Panc1 (cell line): ENCODE data around the gene PLEKHG7. TPM values are rescaled to one million over a fixed set of nuclear protein-coding genes. Genes with fewer than 3 reads are reported as not detected.

Experiments used
- ATAC-seq: fragments of 200-7000 bp; cut with Tn5 transposase; 2 replicates; pipeline ENCODE4 v1.9.1; 2020; ENCODE audit warnings: mild to moderate bottlenecking, moderate library complexity
- BruUV-seq: library from RNA; stranded (reverse); fragments of 400-500 nt; replicated peaks from 2 replicates; lab custom pipeline; 2021; lab: Mats Ljungman, UMichigan
- CTCF ChIA-PET: fragments of 300-600 bp; sonication (Branson Sonifier 250); formaldehyde crosslinking; loops from one replicate; lab custom pipeline; 2022; ENCODE audit warnings: antibody characterized with exemption; lab: Charles Lee
- POLR2A ChIA-PET: fragments of 300-600 bp; sonication (Branson Sonifier 250); formaldehyde crosslinking; loops from one replicate; lab custom pipeline; 2022; ENCODE audit warnings: antibody characterized with exemption; lab: Charles Lee
- DNase-seq: peaks from one replicate; pipeline ENCODE4 v3.0.0-alpha.2; 2010; ENCODE audit warnings: low read depth, low spot score
- H3K27ac ChIP-seq: 2 replicates; pipeline ENCODE4 v1.5.1; 2011; ENCODE audit warnings: mild to moderate bottlenecking, low read length, inconsistent platforms
- H3K27me3 ChIP-seq: fragments of 200-500 bp; sonication (Bioruptor generic); 2 replicates; pipeline ENCODE4 v1.6.0; 2014; ENCODE audit warnings: low read length, inconsistent platforms; ENCODE audit not compliant: control insufficient read depth, insufficient read depth
- H3K36me3 ChIP-seq: fragments of 200-500 bp; sonication (Bioruptor generic); 2 replicates; pipeline ENCODE4 v1.5.1; 2014; ENCODE audit warnings: inconsistent platforms, mild to moderate bottlenecking, low read length, moderate library complexity; ENCODE audit not compliant: control insufficient read depth, insufficient read depth
- H3K4me1 ChIP-seq: 2 replicates; pipeline ENCODE4 v1.5.1; 2011; ENCODE audit warnings: inconsistent platforms, mild to moderate bottlenecking, low read length, moderate library complexity; ENCODE audit not compliant: control insufficient read depth, insufficient read depth
- H3K4me3 ChIP-seq, 2 experiments: 2 replicates each; pipeline ENCODE4 v1.5.1; 2011 to 2012; ENCODE audit warnings: low read depth in 2 of 2, low read length in 2 of 2, mild to moderate bottlenecking in 2 of 2, inconsistent platforms in 1 of 2, moderate library complexity in 1 of 2
- H3K9me3 ChIP-seq: fragments of 200-500 bp; sonication (Bioruptor generic); 2 replicates; pipeline ENCODE4 v1.5.1; 2014; ENCODE audit warnings: low read depth, mild to moderate bottlenecking, inconsistent platforms, low read length, moderate library complexity; ENCODE audit not compliant: control insufficient read depth, insufficient read depth
- POLR2AphosphoS5 ChIP-seq: IDR thresholded peaks from 2 replicates; pipeline ENCODE4 v1.6.1; 2012; ENCODE audit warnings: mild to moderate bottlenecking, low read depth, low read length, moderate library complexity
- REST ChIP-seq, 2 experiments: IDR thresholded peaks; 2 replicates each; pipeline ENCODE4 v1.6.1; 2011 to 2012; ENCODE audit warnings: low read depth in 2 of 2, control low read depth in 1 of 2, low read length in 1 of 2, mild to moderate bottlenecking in 1 of 2, moderate library complexity in 1 of 2; ENCODE audit not compliant: insufficient read depth in 1 of 2
- SIN3A ChIP-seq: IDR thresholded peaks from 2 replicates; pipeline ENCODE4 v1.6.1; 2012; ENCODE audit warnings: low read depth, mild to moderate bottlenecking, low read length, moderate library complexity, borderline replicate concordance; ENCODE audit not compliant: insufficient read depth
- TCF7L2 ChIP-seq: IDR thresholded peaks from 2 replicates; pipeline ENCODE4 v1.6.1; 2011; ENCODE audit warnings: mild to moderate bottlenecking, low read depth, low read length, inconsistent platforms
- in situ Hi-C: cut with HindIII; loops from 2 replicates; pipeline ENCODE4 v1.10.0; 2016; ENCODE audit warnings: low sequenced_read_pairs, low pct_unique_long_range_greater_than_20kb
- intact Hi-C: fragments of 100-400 bp; cut with micrococcal nuclease; formaldehyde crosslinking; loops from one replicate; pipeline ENCODE4 v1.10.0; 2022; ENCODE audit not compliant: unreplicated experiment
- total RNA-seq: library from RNA; stranded (reverse); gene quantifications from one replicate; pipeline ENCODE4 v1.2.1, GENCODE V29; 2021; ENCODE audit not compliant: unreplicated experiment
- TF ChIP-seq, protein P1 (sequence below): fragments of 450-650 bp; IDR thresholded peaks from 2 replicates; pipeline ENCODE4 v1.5.1; 2017; ENCODE audit warnings: mild to moderate bottlenecking

PLEKHG7 gene
- total RNA-seq, 1 experiment from 2014 or later = not detected

GRCh38 chr12:92784356-92784755 lies 81.6 kb downstream of the PLEKHG7 start:
- CTCF ChIA-PET = interaction anchor here (0.6 kb wide), 2 partner anchors 108 to 203 kb away, joined by 5 read pairs; no protein-coding TSS in a partner anchor
- Histone ChIP-seq H3K27ac (no peak overlapping the region), H3K9me3 (no peaks in the 10 kb centered on the region), H3K27me3 (no peaks in the 10 kb centered on the region), H3K36me3 (no peaks in the 10 kb centered on the region; the same call in 1 of the 2 replicates), H3K4me3 (no peak overlapping the region), H3K4me1 (no peaks in the 10 kb centered on the region)
- TF ChIP-seq SIN3A = no peak
- no peak for ATAC-seq
- in situ Hi-C loops = no loop called here
- POLR2A ChIA-PET = interaction anchor here (0.5 kb wide), 1 partner anchor 1462 kb away, joined by 5 read pairs; no protein-coding TSS in a partner anchor
- no TSS peak for BruUV-seq
- intact Hi-C loops = loop anchor here (10.0 kb wide), 1 partner anchor 200 kb away; no protein-coding TSS in a partner anchor
- DNase-seq = no peak

DNA sequence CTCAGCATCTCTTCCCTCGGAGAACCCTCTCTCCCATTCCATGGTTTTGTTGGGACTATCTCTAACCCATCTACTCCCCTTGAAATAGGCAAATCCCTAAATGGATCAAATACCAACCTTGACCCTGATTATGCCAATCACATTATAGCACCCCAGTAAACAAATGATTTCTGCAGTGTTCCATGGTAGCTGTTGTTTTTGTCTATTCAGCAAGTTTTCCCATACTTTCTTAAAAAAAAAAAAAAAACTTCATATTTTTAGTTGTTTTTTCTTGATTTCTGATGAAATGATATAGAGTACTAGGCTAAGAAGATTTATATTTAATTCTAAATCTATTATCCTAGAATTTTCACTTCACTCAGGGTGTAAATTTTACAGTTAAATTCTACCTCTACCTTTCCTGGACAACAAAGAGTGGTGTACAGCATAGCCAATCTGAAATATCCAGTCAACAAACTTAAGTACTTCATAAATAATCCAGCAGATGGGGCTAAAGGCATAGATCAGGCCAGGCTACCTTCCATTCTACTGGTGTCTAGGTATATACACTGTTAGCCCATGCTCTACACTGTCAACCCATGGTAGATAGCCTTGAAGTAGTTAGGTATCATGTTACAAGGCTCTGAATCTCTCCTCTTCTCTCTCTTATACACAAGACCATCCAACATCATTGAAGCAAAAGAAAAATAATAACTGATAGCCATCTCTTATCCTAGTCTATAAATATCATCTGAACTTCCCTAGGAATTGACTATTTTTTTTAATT lies 82.2 kb downstream of the PLEKHG7 start:
- intact Hi-C loops = loop anchor here (5.0 to 10.0 kb wide), 3 partner anchors 142 to 612 kb away; partner anchors contain the start of gene EEA1
- H3K4me3 ChIP-seq = no peak overlapping the region
- H3K27me3 ChIP-seq = no peaks in the 10 kb centered on the region
- no peaks in the 10 kb centered on the region; the same call in 1 of the 2 replicates for H3K36me3 ChIP-seq
- no peak overlapping the region for H3K27ac ChIP-seq
- DNase-seq (peak; percentile 53), ATAC-seq (peak; percentile 99)
- ChIA-PET CTCF (interaction anchor here (0.6 kb wide), 2 partner anchors 108 to 203 kb away, joined by 5 read pairs; no protein-coding TSS in a partner anchor), POLR2A (interaction anchor here (0.5 kb wide), 1 partner anchor 1462 kb away, joined by 5 read pairs; no protein-coding TSS in a partner anchor)
- no peaks in the 10 kb centered on the region for H3K9me3 ChIP-seq
- in situ Hi-C loops = no loop called here
- TF ChIP-seq, protein P1, sequence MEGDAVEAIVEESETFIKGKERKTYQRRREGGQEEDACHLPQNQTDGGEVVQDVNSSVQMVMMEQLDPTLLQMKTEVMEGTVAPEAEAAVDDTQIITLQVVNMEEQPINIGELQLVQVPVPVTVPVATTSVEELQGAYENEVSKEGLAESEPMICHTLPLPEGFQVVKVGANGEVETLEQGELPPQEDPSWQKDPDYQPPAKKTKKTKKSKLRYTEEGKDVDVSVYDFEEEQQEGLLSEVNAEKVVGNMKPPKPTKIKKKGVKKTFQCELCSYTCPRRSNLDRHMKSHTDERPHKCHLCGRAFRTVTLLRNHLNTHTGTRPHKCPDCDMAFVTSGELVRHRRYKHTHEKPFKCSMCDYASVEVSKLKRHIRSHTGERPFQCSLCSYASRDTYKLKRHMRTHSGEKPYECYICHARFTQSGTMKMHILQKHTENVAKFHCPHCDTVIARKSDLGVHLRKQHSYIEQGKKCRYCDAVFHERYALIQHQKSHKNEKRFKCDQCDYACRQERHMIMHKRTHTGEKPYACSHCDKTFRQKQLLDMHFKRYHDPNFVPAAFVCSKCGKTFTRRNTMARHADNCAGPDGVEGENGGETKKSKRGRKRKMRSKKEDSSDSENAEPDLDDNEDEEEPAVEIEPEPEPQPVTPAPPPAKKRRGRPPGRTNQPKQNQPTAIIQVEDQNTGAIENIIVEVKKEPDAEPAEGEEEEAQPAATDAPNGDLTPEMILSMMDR = peak; percentile 65; the same call in 1 of the 2 replicates
- TF ChIP-seq SIN3A = no peak
- no peak for TF ChIP-seq REST (IDR thresholded peaks at IDR 0.05; ENCODE audit: insufficient read depth in 1 of 2, low read depth in 2 of 2, low read length in 1 of 2)
- TF ChIP-seq TCF7L2 = no peak
- TF ChIP-seq POLR2AphosphoS5 = no peak
- BruUV-seq = no TSS peak
- no peaks in the 10 kb centered on the region for H3K4me1 ChIP-seq
